ENCODE measurements around the gene ZNF532.

- TF ChIP-seq POLR2A (IDR thresholded peaks at IDR 0.05; ENCODE audit: low read length) (no peak), GATA1 (IDR thresholded peaks at IDR 0.05; ENCODE audit: low read depth, low read length) (no peak)
Observed at GRCh38 chr18:58995663-58996062, 131.0 kb downstream of the ZNF532 start.

All from erythroblast (primary cell).